Transverse colon (tissue), 4 donors: Measurements from ENCODE around the gene TMEM31. TPM values are rescaled to one million over a fixed set of nuclear protein-coding genes. Genes with fewer than 3 reads are reported as not detected.

Source experiments
- DNase-seq: peaks from one replicate; pipeline ENCODE4 v3.0.0-alpha.2; 2019
- H3K27ac ChIP-seq, 4 donors: fragments of 200-600 bp; sonication (generic); 2 replicates each; pipeline ENCODE4 v1.5.1; 2016 to 2018; ENCODE audit warnings: inconsistent platforms in 4 of 4
- H3K27me3 ChIP-seq: fragments of 200-600 bp; sonication (generic); 2 replicates; pipeline ENCODE4 v1.5.1; 2017; ENCODE audit warnings: inconsistent platforms
- H3K36me3 ChIP-seq, 4 donors: fragments of 200-600 bp; sonication (generic); 2 replicates each; pipeline ENCODE4 v1.5.1; 2017 to 2019; ENCODE audit warnings: inconsistent platforms in 4 of 4
- H3K4me1 ChIP-seq, 4 donors: fragments of 200-600 bp; sonication (generic); 2 replicates each; pipeline ENCODE4 v1.5.1; 2017 to 2020; ENCODE audit warnings: inconsistent platforms in 4 of 4
- H3K4me3 ChIP-seq, 4 donors: fragments of 200-600 bp; sonication (generic); 1 replicate in 1 of 4; 2 replicates in 3 of 4; pipeline versions ENCODE4 v1.5.1 to v1.6.1; 2017 to 2019; ENCODE audit warnings: inconsistent platforms in 4 of 4
- H3K9me3 ChIP-seq, 2 donors: fragments of 200-600 bp; sonication (generic); 2 replicates each; pipeline ENCODE4 v1.5.1; 2017 to 2019; ENCODE audit warnings: inconsistent platforms in 2 of 2
- CTCF ChIP-seq, 5 experiments: fragments of 200-600 bp in 3 of 5; fragments of 450-650 bp in 2 of 5; sonication (generic) in 3 of 5; IDR thresholded peaks; 1 replicate in 2 of 5; 2 replicates in 3 of 5; pipeline ENCODE4 v1.5.1; 2016 to 2017; ENCODE audit warnings: antibody characterized with exemption in 5 of 5, inconsistent platforms in 3 of 5, mild to moderate bottlenecking in 2 of 5, moderate library complexity in 1 of 5
- EP300 ChIP-seq: sonication (generic); formaldehyde crosslinking; IDR thresholded peaks from one replicate; pipeline ENCODE4 v1.6.1; 2017; ENCODE audit warnings: antibody characterized with exemption, low read depth
- POLR2A ChIP-seq: fragments of 450-650 bp; IDR thresholded peaks from one replicate; pipeline ENCODE4 v1.6.1; 2016; ENCODE audit warnings: antibody characterized with exemption, mild to moderate bottlenecking, moderate library complexity
- POLR2AphosphoS5 ChIP-seq, 3 donors: sonication (generic); formaldehyde crosslinking; IDR thresholded peaks; one replicate each; pipeline ENCODE4 v1.6.1; 2016; ENCODE audit warnings: antibody characterized with exemption in 3 of 3
- WGBS, 2 donors: methylation state at CpG; one replicate each; pipeline ENCODE4 v1.1.5; 2018; ENCODE audit warnings: low coverage in 1 of 2; 5-methylcytosine and 5-hydroxymethylcytosine counted together
- in situ Hi-C, 4 donors: fragments of 200-750 bp; cut with MboI; loops; one replicate each; pipeline versions ENCODE4 v1.15.0 to v1.15.1; 2017; ENCODE audit warnings: low sequenced_read_pairs in 3 of 4, low pct_ligation_motif_present in 1 of 4, low pct_unique_long_range_greater_than_20kb in 1 of 4
- intact Hi-C: fragments of 100-400 bp; cut with DNase I; formaldehyde crosslinking; loops from one replicate; pipeline ENCODE4 v1.15.1; 2023; ENCODE audit warnings: low total_unique reads
- total RNA-seq, 4 donors: library from RNA; depleted of rRNA; stranded (reverse); fragments of >200 nt; gene quantifications; one replicate each; pipeline ENCODE4 v1.1.0, GENCODE V29; 2016

The TMEM31 gene
- total RNA-seq, 4 donors from 2014 or later = not detected

- in situ Hi-C loops (no loop called here), intact Hi-C loops (no loop called here)
- Histone ChIP-seq H3K27me3 (no peaks in the 10 kb centered on the region), H3K4me3 (no peak overlapping the region), H3K4me1 (no peaks in the 10 kb centered on the region), H3K9me3 (no peaks in the 10 kb centered on the region), H3K36me3 (no peaks in the 10 kb centered on the region), H3K27ac (no peak overlapping the region)
- no peak for TF ChIP-seq EP300
- no peak for TF ChIP-seq POLR2AphosphoS5 (IDR thresholded peaks at IDR 0.05)
- no peak for TF ChIP-seq CTCF (IDR thresholded peaks at IDR 0.05)
- TF ChIP-seq POLR2A = no peak
- 60% methylated on average over 3 of the region's 3 CpGs; no CpG with 5 or more reads in 1 of the 2 donors for WGBS, 2 donors
- DNase-seq = no peak
These were observed 11.8 kb downstream of the TMEM31 start for GRCh38 chrX:103722505-103722904.

GRCh38 chrX:103726477-103726876 lies 15.8 kb downstream of the TMEM31 start:
- intact Hi-C loops (no loop called here), in situ Hi-C loops (no loop called here)
- 66% methylated on average over 5 of the region's 5 CpGs; no CpG with 5 or more reads in 1 of the 2 donors for WGBS, 2 donors
- DNase-seq = no peak
- no peak for TF ChIP-seq EP300
- no peak for TF ChIP-seq POLR2AphosphoS5 (IDR thresholded peaks at IDR 0.05)
- TF ChIP-seq POLR2A = no peak
- TF ChIP-seq CTCF (IDR thresholded peaks at IDR 0.05) = no peak
- Histone ChIP-seq H3K4me3 (no peak overlapping the region), H3K9me3 (no peaks in the 10 kb centered on the region), H3K36me3 (no peaks in the 10 kb centered on the region), H3K27me3 (no peaks in the 10 kb centered on the region), H3K27ac (no peak overlapping the region), H3K4me1 (no peaks in the 10 kb centered on the region)

- Histone ChIP-seq H3K36me3 (no peaks in the 10 kb centered on the region), H3K4me1 (no peaks in the 10 kb centered on the region), H3K27ac (no peak overlapping the region), H3K9me3 (no peaks in the 10 kb centered on the region), H3K4me3 (no peak overlapping the region), H3K27me3 (no peaks in the 10 kb centered on the region)
- DNase-seq = no peak
- TF ChIP-seq EP300 (no peak), CTCF (IDR thresholded peaks at IDR 0.05) (no peak), POLR2A (no peak), POLR2AphosphoS5 (IDR thresholded peaks at IDR 0.05) (no peak)
- 69% methylated on average over 4 of the region's 4 CpGs; no CpG with 5 or more reads in 1 of the 2 donors for WGBS, 2 donors
- in situ Hi-C loops = no loop called here
- intact Hi-C loops = no loop called here
These were observed 16.4 kb downstream of the TMEM31 start for GRCh38 chrX:103727115-103727514.

- in situ Hi-C loops (no loop called here), intact Hi-C loops (no loop called here)
- Histone ChIP-seq H3K36me3 (no peaks in the 10 kb centered on the region), H3K27me3 (no peaks in the 10 kb centered on the region), H3K27ac (no peak overlapping the region), H3K4me1 (no peaks in the 10 kb centered on the region), H3K9me3 (no peaks in the 10 kb centered on the region), H3K4me3 (no peak overlapping the region)
- no peak for DNase-seq
- TF ChIP-seq CTCF (IDR thresholded peaks at IDR 0.05) (no peak), POLR2A (no peak), EP300 (no peak), POLR2AphosphoS5 (IDR thresholded peaks at IDR 0.05) (no peak)
- WGBS, 2 donors = 69% methylated on average over 5 of the region's 5 CpGs; no CpG with 5 or more reads in 1 of the 2 donors
These were observed 18.3 kb downstream of the TMEM31 start for GRCh38 chrX:103729015-103729414.
